Activated CD4-positive, alpha-beta T cell treated with anti-CD3 and anti-CD28 coated beads, Interleukin-2, amount 10 ng/mL, durations not matched to agents 24 days and 14 days (primary cell): Measurements from ENCODE around the gene ETNPPL. TPM values are rescaled to one million over a fixed set of nuclear protein-coding genes. Genes with fewer than 3 reads are reported as not detected.
"Not testable (repeated sequence)": the region's sequence is repeated elsewhere in the genome, so short reads cannot be mapped to it uniquely, and the experiment has no call there.

Experiments used
- DNase-seq: peaks from one replicate; pipeline ENCODE4 v3.0.0; 2022
- H3K27ac Mint-ChIP-seq: one replicate; pipeline ENCODE4 v1.8.0; 2022; ENCODE audit warnings: mild to moderate bottlenecking, mixed read lengths
- H3K27me3 Mint-ChIP-seq: one replicate; pipeline ENCODE4 v1.8.0; 2022; ENCODE audit warnings: mixed read lengths
- H3K36me3 Mint-ChIP-seq: one replicate; pipeline ENCODE4 v1.8.0; 2022; ENCODE audit warnings: low read depth, mild to moderate bottlenecking, mixed read lengths
- H3K4me1 Mint-ChIP-seq: one replicate; pipeline ENCODE4 v1.8.0; 2021; ENCODE audit warnings: mixed read lengths
- H3K4me3 Mint-ChIP-seq: one replicate; pipeline ENCODE4 v1.8.0; 2022; ENCODE audit warnings: mild to moderate bottlenecking, moderate library complexity, mixed read lengths
- H3K9me3 Mint-ChIP-seq: one replicate; pipeline ENCODE4 v1.8.0; 2021; ENCODE audit warnings: mixed read lengths
- intact Hi-C: fragments of 100-400 bp; cut with micrococcal nuclease; formaldehyde crosslinking; loops from one replicate; pipeline ENCODE4 v1.15.1; 2023
- total RNA-seq: library from RNA; stranded (reverse); gene quantifications from 2 replicates; pipeline ENCODE4 v1.2.3, GENCODE V29; 2022

Gene ETNPPL
- total RNA-seq, 1 donor from 2014 or later = not detected

DNA sequence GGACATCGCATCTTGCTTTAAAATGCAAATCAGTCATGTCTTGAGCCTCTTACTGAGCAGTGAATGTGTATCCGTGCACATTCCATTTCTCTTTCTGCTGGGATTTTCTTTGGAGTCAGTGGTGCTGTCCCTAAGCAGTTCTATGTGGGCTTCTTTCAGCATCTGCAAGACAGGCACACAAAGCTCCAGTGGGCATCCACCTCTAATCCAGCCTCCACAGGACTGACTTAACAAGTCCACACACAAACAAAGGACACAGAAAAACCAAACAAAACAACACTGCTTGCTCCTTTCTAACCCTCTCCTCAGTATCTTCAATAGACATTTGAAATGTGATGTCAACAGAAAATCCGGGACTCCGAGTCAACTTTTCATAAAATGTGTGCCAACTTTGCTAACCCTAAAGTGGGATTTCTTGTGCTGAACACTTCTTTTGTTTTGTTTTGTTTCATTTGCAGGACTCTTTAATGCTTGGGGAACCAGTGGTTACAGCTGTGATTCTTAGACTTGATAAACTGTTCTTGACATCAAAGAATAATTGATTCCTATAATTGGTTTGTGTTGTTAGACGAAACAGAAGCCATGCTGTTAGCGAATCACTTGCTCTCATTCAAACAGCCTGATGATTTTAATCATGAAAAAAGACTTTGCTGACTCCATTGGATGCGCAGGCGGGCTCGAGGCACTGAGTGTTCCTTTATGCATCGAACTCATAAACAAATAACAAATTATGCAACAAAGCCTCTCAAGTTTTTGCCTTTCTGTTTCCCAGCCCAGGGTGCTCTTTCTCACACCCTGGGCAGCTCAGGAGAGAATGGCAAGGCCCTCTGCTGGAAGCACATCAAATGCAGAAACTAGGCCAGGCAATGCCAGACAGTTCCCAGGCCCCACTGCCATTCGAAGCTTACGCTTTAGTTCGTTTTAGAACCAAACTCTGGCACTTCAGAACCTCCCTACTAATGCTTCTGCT lies 20.1 kb downstream of the ETNPPL start:
- peaks cover 3% of the 10 kb centered on the region for H3K4me1 Mint-ChIP-seq
- H3K9me3 Mint-ChIP-seq = no peaks in the 10 kb centered on the region
- no peak overlapping the region for H3K27ac Mint-ChIP-seq
- no peak overlapping the region for H3K4me3 Mint-ChIP-seq
- no peaks in the 10 kb centered on the region for H3K36me3 Mint-ChIP-seq
- peaks cover 8% of the 10 kb centered on the region for H3K27me3 Mint-ChIP-seq
- DNase-seq = no peak
- intact Hi-C loops = no loop called here

DNA sequence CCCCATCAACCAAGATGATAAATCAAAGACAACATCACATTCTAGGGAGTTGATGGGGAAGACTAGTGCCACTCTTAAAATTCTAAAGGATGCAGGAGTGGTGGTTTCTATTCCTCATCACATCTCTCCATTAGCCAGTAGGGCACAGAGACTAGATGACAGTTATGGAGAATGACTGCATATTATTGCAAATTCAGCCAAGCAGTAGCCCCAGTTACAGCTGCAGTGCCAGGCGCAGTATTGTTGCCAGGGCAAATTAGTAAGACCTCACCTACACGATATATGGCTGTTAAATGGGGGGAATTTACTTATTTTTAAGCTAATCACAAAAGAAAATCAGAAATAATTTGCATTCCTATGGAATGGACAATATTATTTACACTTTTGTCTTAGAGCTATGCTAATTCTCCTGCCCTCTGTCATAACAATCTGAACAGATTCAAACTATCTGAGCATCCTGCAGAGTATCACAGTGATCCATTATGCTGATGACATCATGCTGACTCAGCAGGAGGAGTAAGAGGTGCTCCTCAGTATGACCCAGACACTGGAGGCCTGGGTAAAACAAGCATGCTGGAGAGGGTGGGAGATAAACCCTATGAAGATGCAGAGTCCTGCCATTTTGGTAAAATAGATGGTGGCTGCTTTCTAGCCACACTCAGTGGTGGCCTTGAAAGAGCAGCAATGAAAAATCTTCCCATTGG lies 24.7 kb downstream of the ETNPPL start:
- no peaks in the 10 kb centered on the region for H3K9me3 Mint-ChIP-seq
- no peak overlapping the region for H3K4me3 Mint-ChIP-seq
- H3K27ac Mint-ChIP-seq = no peak overlapping the region
- intact Hi-C loops = no loop called here
- H3K4me1 Mint-ChIP-seq = no peaks in the 10 kb centered on the region
- H3K27me3 Mint-ChIP-seq = peaks cover 8% of the 10 kb centered on the region
- H3K36me3 Mint-ChIP-seq = no peaks in the 10 kb centered on the region
- DNase-seq = no peak

DNA sequence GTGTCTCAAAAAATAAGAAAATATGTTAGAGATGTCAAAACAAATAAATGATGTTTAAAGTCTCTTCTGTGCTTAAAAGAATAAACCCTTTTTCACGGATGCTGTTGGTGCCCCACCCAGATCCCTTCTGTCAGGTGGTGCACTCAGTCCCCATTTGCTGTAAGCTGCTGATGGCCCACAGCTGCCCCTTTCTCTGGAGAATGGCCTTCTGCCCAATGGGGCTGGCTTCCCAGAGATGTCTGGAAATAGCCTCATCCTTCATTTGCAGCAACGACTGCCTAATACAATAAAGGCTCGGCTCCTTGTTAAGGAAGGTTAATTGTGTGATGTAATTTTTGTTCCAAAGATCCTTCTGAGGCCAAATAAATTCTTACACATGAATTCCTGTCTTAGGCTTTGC lies 31.8 kb downstream of the ETNPPL start:
- intact Hi-C loops = no loop called here
- Mint-ChIP-seq H3K27ac (no peak overlapping the region), H3K4me1 (no peaks in the 10 kb centered on the region), H3K9me3 (peaks cover 3% of the 10 kb centered on the region), H3K4me3 (no peak overlapping the region), H3K27me3 (peaks cover 1% of the 10 kb centered on the region), H3K36me3 (no peaks in the 10 kb centered on the region)
- no peak for DNase-seq

DNA sequence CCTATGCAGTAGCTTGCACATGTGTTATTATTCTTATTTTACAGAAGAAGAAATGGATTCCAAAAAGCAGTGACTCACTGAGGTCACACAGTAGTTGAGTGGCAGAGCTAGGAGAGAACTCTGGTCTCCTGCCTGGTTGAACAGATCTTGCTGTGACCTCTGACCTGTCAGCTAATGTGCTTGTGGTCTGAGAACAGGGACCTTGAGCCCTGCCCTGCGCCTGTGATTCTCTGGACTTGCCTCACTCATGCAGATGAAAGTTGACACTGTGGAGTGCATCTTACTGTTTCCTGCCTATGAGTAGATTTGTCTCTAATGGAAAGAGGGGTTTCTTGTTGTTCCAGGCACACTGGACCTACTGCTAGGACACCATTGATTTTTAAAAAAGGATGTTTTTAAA lies 32.3 kb downstream of the ETNPPL start:
- H3K27me3 Mint-ChIP-seq = no peaks in the 10 kb centered on the region
- H3K36me3 Mint-ChIP-seq = no peaks in the 10 kb centered on the region
- no peak for DNase-seq
- no peak overlapping the region for H3K27ac Mint-ChIP-seq
- H3K9me3 Mint-ChIP-seq = peaks cover 3% of the 10 kb centered on the region
- no peaks in the 10 kb centered on the region for H3K4me1 Mint-ChIP-seq
- no peak overlapping the region for H3K4me3 Mint-ChIP-seq
- intact Hi-C loops = no loop called here

DNA sequence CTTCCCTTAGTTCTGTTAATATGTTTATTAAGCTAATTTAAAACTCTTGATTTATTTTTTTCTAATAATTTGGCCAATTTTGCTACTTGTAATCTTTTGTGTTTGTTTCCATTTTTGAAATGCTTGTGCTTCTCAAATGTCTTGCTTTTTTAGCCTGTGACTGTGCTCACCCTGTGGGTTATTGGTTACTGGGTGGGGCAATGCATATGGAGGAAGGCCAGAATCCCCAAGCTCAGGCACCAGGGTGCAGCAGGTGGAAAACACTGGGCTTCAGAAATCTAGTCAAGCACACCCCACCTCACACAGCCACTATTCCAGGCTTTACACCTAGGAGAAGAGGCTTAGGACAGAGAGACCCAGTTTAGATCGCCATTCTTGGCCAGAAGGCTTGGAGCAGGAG lies 33.1 kb downstream of the ETNPPL start:
- intact Hi-C loops = no loop called here
- no peaks in the 10 kb centered on the region for H3K36me3 Mint-ChIP-seq
- H3K27ac Mint-ChIP-seq = no peak overlapping the region
- no peaks in the 10 kb centered on the region for H3K4me1 Mint-ChIP-seq
- DNase-seq = no peak
- H3K9me3 Mint-ChIP-seq = peaks cover 3% of the 10 kb centered on the region
- no peaks in the 10 kb centered on the region for H3K27me3 Mint-ChIP-seq
- H3K4me3 Mint-ChIP-seq = no peak overlapping the region

DNA sequence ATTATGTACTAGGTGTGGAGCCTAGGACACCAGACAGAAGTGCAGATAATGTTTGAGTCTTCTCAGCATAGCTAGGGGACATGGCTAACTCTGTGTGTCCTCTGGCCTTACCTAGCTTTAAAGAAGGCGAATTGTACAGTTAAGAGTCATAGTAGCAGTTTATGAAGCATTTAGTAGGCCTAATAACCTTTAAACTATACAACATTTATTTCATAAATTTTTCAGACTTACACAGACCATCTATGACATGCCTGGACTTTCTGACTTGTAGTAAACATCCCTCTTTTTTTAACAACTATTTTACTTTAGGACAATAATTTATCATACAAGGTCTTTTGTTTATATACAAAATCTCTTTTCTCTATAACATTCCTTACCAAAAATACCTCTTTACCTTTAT lies 37.4 kb downstream of the ETNPPL start:
- H3K4me1 Mint-ChIP-seq = no peaks in the 10 kb centered on the region
- H3K9me3 Mint-ChIP-seq = peaks cover 10% of the 10 kb centered on the region
- no peak overlapping the region for H3K27ac Mint-ChIP-seq
- H3K4me3 Mint-ChIP-seq = no peak overlapping the region
- DNase-seq = no peak
- no peaks in the 10 kb centered on the region for H3K36me3 Mint-ChIP-seq
- H3K27me3 Mint-ChIP-seq = peaks cover 2% of the 10 kb centered on the region
- intact Hi-C loops = no loop called here

DNA sequence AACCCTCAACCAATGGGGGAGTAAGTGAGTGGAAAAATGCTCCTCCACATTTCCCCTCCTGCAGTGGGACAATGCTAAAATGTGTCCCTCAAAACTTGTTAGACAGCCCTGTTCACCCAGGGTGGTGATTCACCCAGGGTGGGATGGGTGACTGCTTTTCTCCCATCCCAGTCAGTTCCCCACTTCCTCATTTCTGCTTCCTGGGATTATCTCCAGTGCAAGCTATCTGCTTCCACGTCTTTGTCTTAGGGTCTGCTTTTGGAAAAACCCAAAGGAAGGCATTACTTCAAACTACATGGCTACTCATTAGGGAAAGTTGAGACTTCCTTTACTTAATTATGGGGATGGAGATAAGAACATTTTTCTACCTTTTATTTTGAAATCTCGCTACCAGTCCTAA lies 45.5 kb downstream of the ETNPPL start:
- H3K4me1 Mint-ChIP-seq = no peaks in the 10 kb centered on the region
- H3K36me3 Mint-ChIP-seq = no peaks in the 10 kb centered on the region
- intact Hi-C loops = no loop called here

DNA sequence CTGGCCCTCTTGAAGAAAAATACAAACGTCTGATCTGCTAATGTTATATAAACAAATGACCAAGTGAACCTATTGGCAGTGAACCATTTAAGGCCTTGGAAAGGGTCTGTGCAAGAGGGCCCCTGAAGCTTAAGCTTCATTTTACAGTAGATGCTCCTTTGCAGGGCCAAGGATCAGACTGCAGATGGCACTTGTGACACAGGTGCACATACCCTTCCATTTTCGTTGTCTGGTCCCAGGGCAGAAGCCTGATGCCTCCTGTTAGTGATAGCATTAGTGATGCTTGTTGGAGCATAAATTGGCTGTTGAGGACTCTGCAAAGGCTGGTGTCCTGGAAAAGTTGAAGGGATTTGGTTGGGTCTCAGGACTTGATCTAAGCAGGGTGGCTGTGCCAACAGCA lies 46.5 kb downstream of the ETNPPL start:
- Mint-ChIP-seq H3K4me1 (no peaks in the 10 kb centered on the region), H3K36me3 (no peaks in the 10 kb centered on the region), H3K27ac (no peak overlapping the region), H3K9me3 (no peaks in the 10 kb centered on the region), H3K27me3 (peaks cover 8% of the 10 kb centered on the region), H3K4me3 (no peak overlapping the region)
- no peak for DNase-seq
- intact Hi-C loops = no loop called here

More for the DNA sequence above, 45.5 kb downstream of the ETNPPL start:
- DNase-seq = no peak
- peaks cover 8% of the 10 kb centered on the region for H3K27me3 Mint-ChIP-seq
- H3K4me3 Mint-ChIP-seq = no peak overlapping the region
- H3K27ac Mint-ChIP-seq = no peak overlapping the region
- peaks cover 2% of the 10 kb centered on the region for H3K9me3 Mint-ChIP-seq

DNA sequence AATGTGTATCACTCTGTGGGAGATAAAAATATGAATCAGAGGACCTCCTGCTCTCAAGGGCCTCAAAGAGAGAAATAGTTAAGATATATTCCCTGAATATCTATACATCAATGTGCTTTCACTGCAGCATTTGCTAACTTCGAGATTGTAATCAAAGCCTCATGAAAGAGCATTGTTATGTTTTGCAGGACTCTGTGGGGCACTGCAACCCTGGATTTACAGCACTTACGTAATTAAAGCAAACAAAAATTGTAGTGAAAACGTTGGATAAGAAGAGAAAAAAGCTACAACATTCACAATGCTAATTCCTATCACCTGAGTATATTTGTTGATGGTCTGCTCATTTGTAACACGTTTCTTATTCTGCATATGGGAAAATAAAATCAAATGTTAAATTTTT lies 48.0 kb downstream of the ETNPPL start:
- Mint-ChIP-seq H3K27me3 (peaks cover 8% of the 10 kb centered on the region), H3K4me1 (no peaks in the 10 kb centered on the region), H3K9me3 (no peaks in the 10 kb centered on the region), H3K4me3 (no peak overlapping the region), H3K27ac (no peak overlapping the region), H3K36me3 (no peaks in the 10 kb centered on the region)
- intact Hi-C loops = no loop called here
- DNase-seq = no peak

DNA sequence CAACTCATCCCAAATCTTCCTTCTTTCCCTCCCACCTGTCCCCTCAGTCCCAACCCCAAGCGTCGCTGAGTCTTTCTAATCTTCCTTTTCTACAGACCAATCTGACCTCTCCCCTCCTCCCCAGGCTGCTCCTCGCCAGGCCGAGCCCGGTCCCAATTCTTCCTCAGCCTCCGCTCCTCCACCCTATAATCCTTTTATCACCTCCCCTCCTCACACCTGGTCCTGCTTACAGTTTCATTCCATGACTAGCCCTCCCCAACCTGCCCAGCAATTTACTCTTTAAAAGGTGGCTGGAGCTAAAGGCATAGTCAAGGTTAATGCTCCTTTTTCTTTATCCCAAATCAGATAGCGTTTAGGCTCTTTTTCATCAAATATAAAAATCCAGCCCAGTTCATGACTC lies 52.3 kb downstream of the ETNPPL start:
- H3K4me1 Mint-ChIP-seq, DNase-seq, intact Hi-C loops, H3K4me3 Mint-ChIP-seq, H3K27me3 Mint-ChIP-seq, H3K36me3 Mint-ChIP-seq, H3K27ac Mint-ChIP-seq, H3K9me3 Mint-ChIP-seq: not testable (repeated sequence)

DNA sequence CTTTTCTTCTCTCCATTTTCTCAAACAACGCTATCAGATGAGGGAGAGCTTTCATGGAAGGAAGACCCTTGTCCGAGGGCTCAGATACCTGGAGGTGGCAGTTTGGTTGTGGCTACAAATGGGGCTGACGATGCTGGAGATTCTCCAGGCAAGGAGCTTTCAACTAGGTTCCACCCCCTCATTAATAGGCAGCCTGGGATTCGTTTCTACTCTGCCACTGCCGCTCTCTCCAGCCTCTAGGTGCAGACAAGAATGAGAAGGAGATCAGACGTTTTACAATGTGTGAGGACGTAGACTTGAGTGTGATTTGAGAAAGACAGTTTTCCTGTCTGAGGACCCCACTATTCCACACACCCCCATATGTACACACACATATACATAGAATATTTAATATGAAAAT lies 53.1 kb downstream of the ETNPPL start:
- Mint-ChIP-seq H3K36me3 (no peaks in the 10 kb centered on the region), H3K4me3 (no peak overlapping the region), H3K9me3 (no peaks in the 10 kb centered on the region), H3K27me3 (no peaks in the 10 kb centered on the region), H3K27ac (no peak overlapping the region), H3K4me1 (no peaks in the 10 kb centered on the region)
- intact Hi-C loops = no loop called here
- DNase-seq = no peak

DNA sequence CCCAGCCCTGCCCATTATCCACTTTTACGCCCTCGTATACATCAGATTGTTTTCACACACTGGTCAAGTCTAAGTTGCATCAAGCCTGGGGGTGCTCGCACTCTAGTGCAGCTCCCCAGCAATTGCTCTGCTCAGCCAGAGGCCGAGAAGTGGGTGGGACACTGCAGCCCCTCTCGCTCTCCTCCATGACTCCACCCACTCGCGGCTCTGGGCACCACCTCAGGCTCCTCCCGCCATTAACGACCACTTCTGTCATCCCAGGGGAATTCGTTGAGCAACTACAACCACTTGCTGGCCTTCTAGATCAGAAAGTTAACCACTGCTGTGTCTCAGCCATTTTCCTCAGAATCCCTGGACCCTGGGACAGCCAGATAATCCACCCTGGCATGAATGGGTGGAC lies 53.6 kb downstream of the ETNPPL start:
- Mint-ChIP-seq H3K4me3 (no peak overlapping the region), H3K9me3 (no peaks in the 10 kb centered on the region), H3K4me1 (no peaks in the 10 kb centered on the region), H3K27ac (no peak overlapping the region), H3K36me3 (no peaks in the 10 kb centered on the region), H3K27me3 (no peaks in the 10 kb centered on the region)
- no peak for DNase-seq
- intact Hi-C loops = no loop called here

DNA sequence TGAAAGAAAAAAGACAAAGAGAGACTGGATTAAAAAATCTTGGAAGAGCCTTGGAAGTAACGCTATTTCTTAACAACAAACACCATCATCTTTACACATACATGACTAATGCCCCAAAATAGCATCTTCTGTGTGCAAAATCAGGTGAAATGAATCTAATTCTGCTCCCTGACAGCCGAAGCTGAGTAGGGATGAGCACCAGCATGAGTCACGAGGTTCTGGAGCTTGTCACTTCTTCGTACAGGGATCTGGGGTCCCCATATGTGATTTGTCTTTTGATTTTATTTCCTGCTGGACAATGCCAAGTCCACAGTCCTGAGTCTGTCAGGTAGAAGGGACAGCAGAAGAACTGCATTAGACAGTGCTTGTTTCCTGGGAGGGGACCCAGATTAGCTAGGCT lies 56.6 kb downstream of the ETNPPL start:
- Mint-ChIP-seq H3K9me3 (no peaks in the 10 kb centered on the region), H3K36me3 (no peaks in the 10 kb centered on the region), H3K27ac (no peak overlapping the region), H3K4me1 (peaks cover 13% of the 10 kb centered on the region), H3K4me3 (no peak overlapping the region), H3K27me3 (no peaks in the 10 kb centered on the region)
- intact Hi-C loops = no loop called here
- DNase-seq = no peak

DNA sequence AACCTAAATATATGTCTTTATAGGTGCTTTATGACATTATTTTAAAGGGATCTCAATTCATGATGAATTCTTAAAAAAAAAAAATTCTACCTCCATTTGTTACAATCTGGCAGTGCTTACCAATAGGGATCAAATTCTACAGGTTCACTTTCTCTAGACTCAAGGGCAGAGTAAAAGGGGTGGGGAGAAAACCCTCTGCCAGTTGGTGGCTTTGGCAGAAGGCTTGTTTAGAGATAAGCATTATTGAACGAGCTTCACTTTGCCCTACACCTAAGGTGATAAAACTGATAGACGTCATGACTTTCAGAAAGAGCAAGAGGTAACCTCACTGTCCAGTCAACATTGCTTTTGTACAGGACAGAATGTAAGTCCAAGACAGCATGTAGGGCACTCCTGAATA lies 58.9 kb downstream of the ETNPPL start:
- Mint-ChIP-seq H3K27ac (no peak overlapping the region), H3K36me3 (no peaks in the 10 kb centered on the region), H3K4me1 (peaks cover 13% of the 10 kb centered on the region), H3K9me3 (no peaks in the 10 kb centered on the region), H3K4me3 (no peak overlapping the region), H3K27me3 (no peaks in the 10 kb centered on the region)
- DNase-seq = no peak
- intact Hi-C loops = no loop called here
